ENCODE data around the gene IFT20.

GRCh38 chr17:28330671-28331070 lies 4.6 kb downstream of the IFT20 start:
- TF ChIP-seq POLR2A (IDR thresholded peaks at IDR 0.05; ENCODE audit: low read length) (no peak), GATA1 (IDR thresholded peaks at IDR 0.05; ENCODE audit: low read depth, low read length) (no peak)
